Hair follicular keratinocyte (primary cell): Measurements from ENCODE around the gene ZDHHC18. TPM values are rescaled to one million over a fixed set of nuclear protein-coding genes. Genes with fewer than 3 reads are reported as not detected.

Experiments used
- total RNA-seq: library from RNA; depleted of rRNA; stranded (reverse); fragments of >200 nt; gene quantifications from 2 replicates; pipeline ENCODE4 v1.2.3, GENCODE V29; 2015

Gene ZDHHC18
- 8.7 and 11.6 TPM in 2 replicates for total RNA-seq

GRCh38 chr1:26826261-26827105 is at the start of gene ZDHHC18:
ZDHHC18 (plus strand) TSS chr1:26826688; CDS start chr1:26826805, 117 bp downstream.

GRCh38 chr1:26787706-26788514 is 38.6 kb upstream of the ZDHHC18 start, which contains the start of gene PIGV:
PIGV (plus strand) TSS chr1:26787950; CDS start chr1:26790816, 2,866 bp downstream.

GRCh38 chr1:26862781-26863684 is 36.5 kb downstream of the ZDHHC18 start, which contains the start of gene SFN:
SFN (plus strand) TSS chr1:26863149; CDS start chr1:26863213, 64 bp downstream.

GRCh38 chr1:26889551-26890466 is 63.3 kb downstream of the ZDHHC18 start, which contains the start of gene GPN2:
GPN2 (minus strand) TSS chr1:26890283; CDS start chr1:26890096, 187 bp downstream.

GRCh38 chr1:26900001-26900814 is 73.7 kb downstream of the ZDHHC18 start, which contains the start of gene GPATCH3:
GPATCH3 (minus strand) TSS chr1:26900467; CDS start chr1:26900442, 25 bp downstream.

Other genes with a start within 250 kb of the ZDHHC18 start
- 17.4 and 18.6 TPM in 2 replicates for gene ARID1A, start 130.7 kb upstream of the ZDHHC18 start, total RNA-seq
- 10.2 and 16.9 TPM in 2 replicates for gene PIGV, start 38.7 kb upstream of the ZDHHC18 start, total RNA-seq
- 1,687 and 1,807 TPM in 2 replicates for gene SFN, start 36.5 kb downstream of the ZDHHC18 start, total RNA-seq
- 6.6 and 8.8 TPM in 2 replicates for gene GPN2, start 63.6 kb downstream of the ZDHHC18 start, total RNA-seq
- 4.0 and 6.3 TPM in 2 replicates for gene GPATCH3, start 73.8 kb downstream of the ZDHHC18 start, total RNA-seq
- gene NR0B2, start 87.3 kb downstream of the ZDHHC18 start, total RNA-seq: not detected in 2 replicates
- 54.4 and 117 TPM in 2 replicates for gene NUDC, start 95.1 kb downstream of the ZDHHC18 start, total RNA-seq
- 24.8 and 26.9 TPM in 2 replicates for gene KDF1, start 133.8 kb downstream of the ZDHHC18 start, total RNA-seq
- 94.1 and 133 TPM in 2 replicates for gene TRNP1, start 167.0 kb downstream of the ZDHHC18 start, total RNA-seq
- gene TENT5B, start 186.2 kb downstream of the ZDHHC18 start, total RNA-seq: 18.5 and 40.2 TPM in 2 replicates